Liver (tissue), 9 donors: ENCODE results near the gene PRSS22. TPM values are rescaled to one million over a fixed set of nuclear protein-coding genes. Genes with fewer than 3 reads are reported as not detected.

Experiments used
- DNase-seq: peaks from one replicate; pipeline ENCODE4 v3.0.0-alpha.2; 2017; ENCODE audit warnings: low spot score
- H3K27ac ChIP-seq, 2 donors: one replicate each; pipeline ENCODE4 v1.7.0; 2013; ENCODE audit warnings: inconsistent platforms in 2 of 2, low read length in 2 of 2, control low read depth in 1 of 2, low read depth in 1 of 2, mild to moderate bottlenecking in 1 of 2
- H3K27me3 ChIP-seq, 4 donors: one replicate each; pipeline versions ENCODE4 v1.6.1 to v1.7.0; 2013; ENCODE audit warnings: low read length in 3 of 4, inconsistent platforms in 1 of 4, mild to moderate bottlenecking in 1 of 4, moderate library complexity in 1 of 4; ENCODE audit not compliant: control insufficient read depth in 4 of 4, insufficient read depth in 4 of 4
- H3K36me3 ChIP-seq, 4 donors: one replicate each; pipeline versions ENCODE4 v1.6.1 to v1.7.0; 2013; ENCODE audit warnings: low read length in 3 of 4, mild to moderate bottlenecking in 3 of 4, low read depth in 1 of 4, moderate library complexity in 1 of 4; ENCODE audit not compliant: control insufficient read depth in 4 of 4, insufficient read depth in 3 of 4
- H3K4me1 ChIP-seq, 4 donors: one replicate each; pipeline versions ENCODE4 v1.6.1 to v1.7.0; 2013; ENCODE audit warnings: low read length in 3 of 4, mild to moderate bottlenecking in 3 of 4, moderate library complexity in 1 of 4; ENCODE audit not compliant: control insufficient read depth in 4 of 4, insufficient read depth in 4 of 4
- H3K4me3 ChIP-seq, 3 donors: one replicate each; pipeline versions ENCODE4 v1.6.1 to v1.7.0; 2013; ENCODE audit warnings: low read length in 3 of 3, control low read depth in 1 of 3, low read depth in 1 of 3, mild to moderate bottlenecking in 1 of 3
- H3K9ac ChIP-seq, 2 donors: one replicate each; pipeline ENCODE4 v1.7.0; 2013; ENCODE audit warnings: low read length in 2 of 2, mild to moderate bottlenecking in 2 of 2, moderate library complexity in 2 of 2, control low read depth in 1 of 2, low read depth in 1 of 2
- H3K9me3 ChIP-seq, 4 donors: one replicate each; pipeline versions ENCODE4 v1.6.1 to v1.7.0; 2013; ENCODE audit warnings: low read length in 3 of 4; ENCODE audit not compliant: control insufficient read depth in 4 of 4
- EGR1 ChIP-seq, 2 donors: IDR thresholded peaks; 2 replicates each; pipeline ENCODE4 v1.6.1; 2016 to 2018; ENCODE audit warnings: antibody characterized with exemption in 2 of 2, low read depth in 2 of 2
- FOXA1 ChIP-seq: IDR thresholded peaks from 2 replicates; pipeline ENCODE4 v1.6.1; 2016; ENCODE audit warnings: antibody characterized with exemption
- FOXA2 ChIP-seq: IDR thresholded peaks from 2 replicates; pipeline ENCODE4 v1.6.1; 2016; ENCODE audit warnings: antibody characterized with exemption
- HNF4A ChIP-seq, 2 donors: conservative IDR thresholded peaks; 2 replicates each; pipeline ENCODE4 v1.6.1; 2016; ENCODE audit warnings: antibody characterized with exemption in 2 of 2, mild to moderate bottlenecking in 2 of 2
- JUND ChIP-seq, 2 donors: IDR thresholded peaks; 2 replicates each; pipeline ENCODE4 v1.6.1; 2016; ENCODE audit warnings: antibody characterized with exemption in 2 of 2
- NR2F2 ChIP-seq: IDR thresholded peaks from 2 replicates; pipeline ENCODE4 v1.6.1; 2016; ENCODE audit warnings: antibody characterized with exemption
- SP1 ChIP-seq: IDR thresholded peaks from 2 replicates; pipeline ENCODE4 v1.6.1; 2018; ENCODE audit warnings: antibody characterized with exemption, mild to moderate bottlenecking
- TAF1 ChIP-seq: conservative IDR thresholded peaks from 2 replicates; pipeline ENCODE4 v1.6.1; 2016; ENCODE audit warnings: antibody characterized with exemption, mild to moderate bottlenecking
- YY1 ChIP-seq: IDR thresholded peaks from 2 replicates; pipeline ENCODE4 v1.6.1; 2016; ENCODE audit warnings: antibody characterized with exemption, mild to moderate bottlenecking
- WGBS: extraction: QIAGEN DNeasy Blood & Tissue Kit; methylation state at CpG from one replicate; pipeline ENCODE4 v1.1.7; 2013; 5-methylcytosine and 5-hydroxymethylcytosine counted together
- polyA plus RNA-seq, 2 donors: library from polyadenylated mRNA; stranded (reverse) in 1 of 2; unstranded in 1 of 2; fragments of 200-250 nt in 1 of 2; fragments of >200 nt in 1 of 2; fragmentation: Nextera tagmentation in 1 of 2; extraction: Ambion mirVana in 1 of 2; gene quantifications; one replicate each; pipeline versions ENCODE4 v1.2.1 to v1.2.3, GENCODE V29; 2013 to 2015
- total RNA-seq, 2 donors: library from RNA; depleted of rRNA; stranded (reverse); fragments of >200 nt; gene quantifications; one replicate each; pipeline ENCODE4 v1.2.3, GENCODE V29; 2014
- TF ChIP-seq, protein P1 (sequence below): IDR thresholded peaks from 2 replicates; pipeline ENCODE4 v1.6.1; 2016; ENCODE audit warnings: antibody characterized with exemption, mild to moderate bottlenecking
- TF ChIP-seq, protein P2 (sequence below): IDR thresholded peaks from 2 replicates; pipeline ENCODE4 v1.6.1; 2016; ENCODE audit warnings: antibody characterized with exemption
- TF ChIP-seq, protein P3 (sequence below): IDR thresholded peaks from 2 replicates; pipeline ENCODE4 v1.6.1; 2016; ENCODE audit warnings: antibody characterized with exemption
- TF ChIP-seq, protein P4 (sequence below): fragments of 150-350 bp; IDR thresholded peaks from 2 replicates; pipeline ENCODE4 v1.5.1; 2017; ENCODE audit warnings: improper control_type of control experiment, low read depth, low read length; ENCODE audit not compliant: missing input control
- TF ChIP-seq, protein P5 (sequence below): IDR thresholded peaks from 2 replicates; pipeline ENCODE4 v1.6.1; 2016; ENCODE audit warnings: antibody characterized with exemption
- donor health status: healthy.
- donor health status: healthy.
- donor health status: healthy.
- donor health status: healthy.
- donor health status: healthy.

Gene PRSS22
- total and polyA plus RNA-seq, 4 donors, result 0.23 to 1.1 (median 0.32) TPM; not detected in 1

DNA sequence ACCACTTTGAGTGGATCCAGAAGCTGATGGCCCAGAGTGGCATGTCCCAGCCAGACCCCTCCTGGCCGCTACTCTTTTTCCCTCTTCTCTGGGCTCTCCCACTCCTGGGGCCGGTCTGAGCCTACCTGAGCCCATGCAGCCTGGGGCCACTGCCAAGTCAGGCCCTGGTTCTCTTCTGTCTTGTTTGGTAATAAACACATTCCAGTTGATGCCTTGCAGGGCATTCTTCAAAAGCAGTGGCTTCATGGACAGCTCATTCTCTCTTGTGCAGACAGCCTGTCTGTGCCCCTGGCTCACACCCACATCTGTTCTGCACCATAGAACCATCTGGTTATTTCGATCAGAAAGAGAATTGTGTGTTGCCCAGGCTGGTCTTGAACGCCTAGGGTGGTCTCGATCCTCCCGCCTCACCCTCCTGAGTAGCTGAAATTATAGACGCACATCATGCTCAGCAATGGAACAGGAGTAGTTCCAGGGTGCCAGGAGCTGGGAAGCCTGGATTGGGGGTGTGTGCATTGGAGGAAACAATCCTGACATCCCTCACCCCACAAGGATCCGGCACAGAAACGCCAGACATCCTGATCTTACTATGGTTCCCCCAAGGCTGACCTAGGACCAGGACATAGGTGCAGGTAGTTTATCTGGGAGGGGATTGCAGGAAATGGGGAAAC is 36.3 kb downstream of the PRSS22 start:
- WGBS, result 76% methylated on average over 9 of the region's 9 CpGs
- no peak overlapping the region for H3K9ac ChIP-seq

More for the DNA sequence above, 36.3 kb downstream of the PRSS22 start:
- DNase-seq, result no peak
- peaks cover 0 to 3% (median 0%) of the 10 kb centered on the region in 4 donors for H3K27me3 ChIP-seq
- H3K27ac ChIP-seq, result no peak overlapping the region
- H3K36me3 ChIP-seq, result no peaks in the 10 kb centered on the region
- TF ChIP-seq, protein P1, sequence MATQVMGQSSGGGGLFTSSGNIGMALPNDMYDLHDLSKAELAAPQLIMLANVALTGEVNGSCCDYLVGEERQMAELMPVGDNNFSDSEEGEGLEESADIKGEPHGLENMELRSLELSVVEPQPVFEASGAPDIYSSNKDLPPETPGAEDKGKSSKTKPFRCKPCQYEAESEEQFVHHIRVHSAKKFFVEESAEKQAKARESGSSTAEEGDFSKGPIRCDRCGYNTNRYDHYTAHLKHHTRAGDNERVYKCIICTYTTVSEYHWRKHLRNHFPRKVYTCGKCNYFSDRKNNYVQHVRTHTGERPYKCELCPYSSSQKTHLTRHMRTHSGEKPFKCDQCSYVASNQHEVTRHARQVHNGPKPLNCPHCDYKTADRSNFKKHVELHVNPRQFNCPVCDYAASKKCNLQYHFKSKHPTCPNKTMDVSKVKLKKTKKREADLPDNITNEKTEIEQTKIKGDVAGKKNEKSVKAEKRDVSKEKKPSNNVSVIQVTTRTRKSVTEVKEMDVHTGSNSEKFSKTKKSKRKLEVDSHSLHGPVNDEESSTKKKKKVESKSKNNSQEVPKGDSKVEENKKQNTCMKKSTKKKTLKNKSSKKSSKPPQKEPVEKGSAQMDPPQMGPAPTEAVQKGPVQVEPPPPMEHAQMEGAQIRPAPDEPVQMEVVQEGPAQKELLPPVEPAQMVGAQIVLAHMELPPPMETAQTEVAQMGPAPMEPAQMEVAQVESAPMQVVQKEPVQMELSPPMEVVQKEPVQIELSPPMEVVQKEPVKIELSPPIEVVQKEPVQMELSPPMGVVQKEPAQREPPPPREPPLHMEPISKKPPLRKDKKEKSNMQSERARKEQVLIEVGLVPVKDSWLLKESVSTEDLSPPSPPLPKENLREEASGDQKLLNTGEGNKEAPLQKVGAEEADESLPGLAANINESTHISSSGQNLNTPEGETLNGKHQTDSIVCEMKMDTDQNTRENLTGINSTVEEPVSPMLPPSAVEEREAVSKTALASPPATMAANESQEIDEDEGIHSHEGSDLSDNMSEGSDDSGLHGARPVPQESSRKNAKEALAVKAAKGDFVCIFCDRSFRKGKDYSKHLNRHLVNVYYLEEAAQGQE, result no peak
- TF ChIP-seq FOXA1 (no peak), SP1 (no peak), EGR1 (IDR thresholded peaks at IDR 0.05; ENCODE audit: low read depth in 2 of 2) (no peak), JUND (IDR thresholded peaks at IDR 0.05) (no peak), YY1 (no peak), HNF4A (conservative IDR thresholded peaks at IDR 0.05) (no peak), NR2F2 (no peak), TAF1 (no peak), FOXA2 (no peak)
- TF ChIP-seq, protein P2, sequence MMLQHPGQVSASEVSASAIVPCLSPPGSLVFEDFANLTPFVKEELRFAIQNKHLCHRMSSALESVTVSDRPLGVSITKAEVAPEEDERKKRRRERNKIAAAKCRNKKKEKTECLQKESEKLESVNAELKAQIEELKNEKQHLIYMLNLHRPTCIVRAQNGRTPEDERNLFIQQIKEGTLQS, result no peak
- TF ChIP-seq, protein P3, sequence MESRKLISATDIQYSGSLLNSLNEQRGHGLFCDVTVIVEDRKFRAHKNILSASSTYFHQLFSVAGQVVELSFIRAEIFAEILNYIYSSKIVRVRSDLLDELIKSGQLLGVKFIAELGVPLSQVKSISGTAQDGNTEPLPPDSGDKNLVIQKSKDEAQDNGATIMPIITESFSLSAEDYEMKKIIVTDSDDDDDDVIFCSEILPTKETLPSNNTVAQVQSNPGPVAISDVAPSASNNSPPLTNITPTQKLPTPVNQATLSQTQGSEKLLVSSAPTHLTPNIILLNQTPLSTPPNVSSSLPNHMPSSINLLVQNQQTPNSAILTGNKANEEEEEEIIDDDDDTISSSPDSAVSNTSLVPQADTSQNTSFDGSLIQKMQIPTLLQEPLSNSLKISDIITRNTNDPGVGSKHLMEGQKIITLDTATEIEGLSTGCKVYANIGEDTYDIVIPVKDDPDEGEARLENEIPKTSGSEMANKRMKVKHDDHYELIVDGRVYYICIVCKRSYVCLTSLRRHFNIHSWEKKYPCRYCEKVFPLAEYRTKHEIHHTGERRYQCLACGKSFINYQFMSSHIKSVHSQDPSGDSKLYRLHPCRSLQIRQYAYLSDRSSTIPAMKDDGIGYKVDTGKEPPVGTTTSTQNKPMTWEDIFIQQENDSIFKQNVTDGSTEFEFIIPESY, result no peak
- TF ChIP-seq, protein P4, sequence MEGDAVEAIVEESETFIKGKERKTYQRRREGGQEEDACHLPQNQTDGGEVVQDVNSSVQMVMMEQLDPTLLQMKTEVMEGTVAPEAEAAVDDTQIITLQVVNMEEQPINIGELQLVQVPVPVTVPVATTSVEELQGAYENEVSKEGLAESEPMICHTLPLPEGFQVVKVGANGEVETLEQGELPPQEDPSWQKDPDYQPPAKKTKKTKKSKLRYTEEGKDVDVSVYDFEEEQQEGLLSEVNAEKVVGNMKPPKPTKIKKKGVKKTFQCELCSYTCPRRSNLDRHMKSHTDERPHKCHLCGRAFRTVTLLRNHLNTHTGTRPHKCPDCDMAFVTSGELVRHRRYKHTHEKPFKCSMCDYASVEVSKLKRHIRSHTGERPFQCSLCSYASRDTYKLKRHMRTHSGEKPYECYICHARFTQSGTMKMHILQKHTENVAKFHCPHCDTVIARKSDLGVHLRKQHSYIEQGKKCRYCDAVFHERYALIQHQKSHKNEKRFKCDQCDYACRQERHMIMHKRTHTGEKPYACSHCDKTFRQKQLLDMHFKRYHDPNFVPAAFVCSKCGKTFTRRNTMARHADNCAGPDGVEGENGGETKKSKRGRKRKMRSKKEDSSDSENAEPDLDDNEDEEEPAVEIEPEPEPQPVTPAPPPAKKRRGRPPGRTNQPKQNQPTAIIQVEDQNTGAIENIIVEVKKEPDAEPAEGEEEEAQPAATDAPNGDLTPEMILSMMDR, result no peak
- TF ChIP-seq, protein P5, sequence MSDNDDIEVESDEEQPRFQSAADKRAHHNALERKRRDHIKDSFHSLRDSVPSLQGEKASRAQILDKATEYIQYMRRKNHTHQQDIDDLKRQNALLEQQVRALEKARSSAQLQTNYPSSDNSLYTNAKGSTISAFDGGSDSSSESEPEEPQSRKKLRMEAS, result no peak
- no peak overlapping the region for H3K4me3 ChIP-seq
- H3K9me3 ChIP-seq, result no peaks in the 10 kb centered on the region
- H3K4me1 ChIP-seq, result no peaks in the 10 kb centered on the region
